Measurements from ENCODE around the gene SELENOV. TPM values are rescaled to one million over a fixed set of nuclear protein-coding genes. Genes with fewer than 3 reads are reported as not detected.

Gene SELENOV
- total and polyA plus RNA-seq, 9 of the 15 experiments (the other 6 are each of a cell fraction or from before 2014, with no cell fraction given): 0.04 to 0.09 (median 0.06) TPM; not detected in 4

- no peak overlapping the region for H3K4me3 ChIP-seq
- no peaks in the 10 kb centered on the region for H3K9me3 ChIP-seq (replicated peaks; ENCODE audit: control insufficient read depth, insufficient read depth, low read depth, low read length)
- DNase-seq (ENCODE audit: extremely low read depth in 1 of 4, low spot score in 3 of 4) (no peak), ATAC-seq (no peak), FAIRE-seq (no peak)
- no peaks in the 10 kb centered on the region for H3K36me3 ChIP-seq (ENCODE audit: control insufficient read depth, insufficient read depth, low read length)
- H3K27ac ChIP-seq (ENCODE audit: extremely low read depth, low read depth, low read length): no peak overlapping the region
- in situ Hi-C loops (cut with MboI): no loop called here
- no peaks in the 10 kb centered on the region for H3K9me1 ChIP-seq (ENCODE audit: control insufficient read depth, insufficient read depth, low read length)
- POLR2A ChIA-PET: no interaction called here
- no peaks in the 10 kb centered on the region for H3K79me2 ChIP-seq (ENCODE audit: control insufficient read depth, insufficient read depth, low read length)
- no peak overlapping the region for H3K4me2 ChIP-seq (ENCODE audit: insufficient read depth, low read length)
- CTCF ChIA-PET (ENCODE audit: low intra/inter-chr PET ratio): no interaction called here
- H3K4me1 ChIP-seq (replicated peaks in 1 of 2; ENCODE audit: control insufficient read depth in 2 of 2, insufficient read depth in 2 of 2, low read length in 2 of 2): no peaks in the 10 kb centered on the region
- no peak overlapping the region for H2AFZ ChIP-seq (ENCODE audit: low read depth, low read length)
- no peak overlapping the region for H3K9ac ChIP-seq (ENCODE audit: insufficient read depth in 1 of 2, low read depth in 2 of 2, low read length in 2 of 2)
- no TSS peak for BruUV-seq (replicated peaks)
- intact Hi-C loops (cut with micrococcal nuclease): loop anchor here (10.0 kb wide), 1 partner anchor 206 kb away; no protein-coding TSS in a partner anchor
- WGBS (ENCODE audit: insufficient coverage, low coverage, missing lambda C conversion rate): 2% methylated on average over 6 of the region's 6 CpGs
- H3K27me3 ChIP-seq (ENCODE audit: control insufficient read depth in 2 of 2, insufficient read depth in 2 of 2, low read length in 2 of 2): peaks cover 12 to 21% of the 10 kb centered on the region in 2 experiments; a peak in 4 of 5 replicates
- H4K20me1 ChIP-seq (replicated peaks; ENCODE audit: control insufficient read depth, insufficient read depth, low read length): no peaks in the 10 kb centered on the region
- TF ChIP-seq ZNF3 (CRISPR knock-in tag; IDR thresholded peaks at IDR 0.05): no peak
- no peak for TF ChIP-seq JUN (IDR thresholded peaks at IDR 0.05; ENCODE audit: borderline replicate concordance, low read depth, low read length)
- no peak for TF ChIP-seq JUN (CRISPR knock-in tag; IDR thresholded peaks at IDR 0.05; ENCODE audit: borderline replicate concordance)
- no peak for TF ChIP-seq HIVEP1 (CRISPR knock-in tag; IDR thresholded peaks at IDR 0.05)
- TF ChIP-seq, protein P1, sequence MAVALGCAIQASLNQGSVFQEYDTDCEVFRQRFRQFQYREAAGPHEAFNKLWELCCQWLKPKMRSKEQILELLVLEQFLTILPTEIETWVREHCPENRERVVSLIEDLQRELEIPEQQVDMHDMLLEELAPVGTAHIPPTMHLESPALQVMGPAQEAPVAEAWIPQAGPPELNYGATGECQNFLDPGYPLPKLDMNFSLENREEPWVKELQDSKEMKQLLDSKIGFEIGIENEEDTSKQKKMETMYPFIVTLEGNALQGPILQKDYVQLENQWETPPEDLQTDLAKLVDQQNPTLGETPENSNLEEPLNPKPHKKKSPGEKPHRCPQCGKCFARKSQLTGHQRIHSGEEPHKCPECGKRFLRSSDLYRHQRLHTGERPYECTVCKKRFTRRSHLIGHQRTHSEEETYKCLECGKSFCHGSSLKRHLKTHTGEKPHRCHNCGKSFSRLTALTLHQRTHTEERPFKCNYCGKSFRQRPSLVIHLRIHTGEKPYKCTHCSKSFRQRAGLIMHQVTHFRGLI (CRISPR knock-in tag; IDR thresholded peaks at IDR 0.05): no peak
- no peak for TF ChIP-seq PHF21A (IDR thresholded peaks at IDR 0.05; ENCODE audit: borderline replicate concordance, low read depth)
- TF ChIP-seq RFX1 (IDR thresholded peaks at IDR 0.05): no peak
- no peak for TF ChIP-seq OTX1 (CRISPR knock-in tag; IDR thresholded peaks at IDR 0.05)
- no peak for TF ChIP-seq ZNF384 (IDR thresholded peaks at IDR 0.05; ENCODE audit: low read depth, low read length)
- TF ChIP-seq ZFX (CRISPR knock-in tag; IDR thresholded peaks at IDR 0.05): no peak
- no peak for TF ChIP-seq ELK3 (CRISPR knock-in tag; IDR thresholded peaks at IDR 0.05)
- no peak for TF ChIP-seq EWSR1 (IDR thresholded peaks at IDR 0.05; ENCODE audit: borderline replicate concordance, low read depth, partially characterized antibody)
- TF ChIP-seq ZNF224 (CRISPR knock-in tag; IDR thresholded peaks at IDR 0.05): no peak
- no peak for TF ChIP-seq MED1 (CRISPR knock-in tag; IDR thresholded peaks at IDR 0.05; ENCODE audit: borderline replicate concordance)
- TF ChIP-seq CUX1 (CRISPR knock-in tag; IDR thresholded peaks at IDR 0.05): no peak
- TF ChIP-seq SMARCE1 (IDR thresholded peaks at IDR 0.05): no peak
- TF ChIP-seq TAF9B (IDR thresholded peaks at IDR 0.05; ENCODE audit: partially characterized antibody): no peak
- TF ChIP-seq POLR2A (conservative IDR thresholded peaks at IDR 0.05): no peak
Measured at GRCh38 chr19:39558624-39559117, 43.7 kb downstream of the SELENOV start.

All from K562 (cell line).